Measurements from ENCODE around the gene MMP17. TPM values are rescaled to one million over a fixed set of nuclear protein-coding genes. Genes with fewer than 3 reads are reported as not detected.

Gene MMP17
- total and polyA plus RNA-seq, 2 donors (not counting 1 experiment from before 2014, with no cell fraction given) = 14.8 to 140 TPM

DNA sequence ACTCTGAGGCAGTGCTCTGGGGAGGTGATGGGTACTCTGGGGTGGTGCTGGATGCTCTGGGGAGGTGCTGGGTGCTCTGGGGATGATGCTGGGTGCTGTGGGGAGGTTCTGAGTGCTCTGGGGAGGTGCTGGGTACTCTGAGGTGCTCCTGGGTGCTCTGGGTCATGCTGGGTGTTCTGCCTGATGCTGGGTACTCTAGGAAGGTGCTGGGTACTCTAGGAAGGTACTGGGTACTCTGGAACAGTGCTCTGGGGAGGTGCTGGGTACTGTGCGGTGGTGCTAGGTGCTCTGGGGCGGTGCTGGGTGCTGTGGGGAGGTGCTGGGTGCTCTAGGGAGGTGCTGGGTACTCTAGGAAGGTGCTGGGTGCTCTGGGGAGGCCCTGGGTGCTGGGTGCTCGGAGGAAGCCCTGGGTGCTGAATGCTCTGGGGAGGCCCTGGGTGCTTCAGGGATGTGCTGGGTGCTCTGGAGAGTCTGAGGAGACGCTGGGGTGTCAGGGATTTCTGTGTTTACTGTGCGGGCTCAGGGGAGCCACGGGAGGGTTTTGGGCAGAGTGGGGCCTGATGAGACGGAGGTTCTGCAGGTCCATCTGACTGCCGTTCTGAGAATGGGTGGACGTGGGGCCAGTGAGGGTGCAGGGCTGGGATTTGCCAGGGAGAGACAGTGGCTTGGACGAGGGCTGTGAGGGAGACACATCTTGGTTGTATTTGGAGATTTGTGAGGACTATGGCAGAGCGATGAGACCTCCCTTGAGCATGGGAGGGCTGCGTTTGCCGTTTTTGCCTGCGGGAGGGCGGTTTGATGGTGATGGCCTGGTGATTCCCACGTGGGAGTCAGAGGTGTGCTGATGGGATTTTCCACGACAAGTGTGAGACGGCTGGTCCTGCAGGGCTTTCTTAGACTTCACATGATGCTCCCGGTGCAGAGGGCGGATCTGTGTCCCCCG is 30.0 kb downstream of the MMP17 start:
- Histone ChIP-seq H3K27ac (ENCODE audit: low read length in 2 of 2) (no peak overlapping the region), H3K27me3 (replicated peaks in 1 of 4; ENCODE audit: control extremely low read depth in 1 of 4, control insufficient read depth in 3 of 4, insufficient read depth in 4 of 4, low read length in 3 of 4) (peaks cover 0 to 14% (median 0%) of the 10 kb centered on the region in 4 experiments), H3K79me2 (ENCODE audit: control insufficient read depth, insufficient read depth, low read length) (no peaks in the 10 kb centered on the region), H3K4me3 (ENCODE audit: control extremely low read depth in 1 of 5, extremely low read depth in 1 of 5, insufficient read depth in 1 of 5, low read depth in 2 of 5, low read length in 4 of 5) (no peak overlapping the region), H3K4me1 (ENCODE audit: control insufficient read depth in 2 of 2, insufficient read depth in 2 of 2, low read length in 2 of 2) (peaks cover 7 to 8% of the 10 kb centered on the region in 2 donors), H3K36me3 (replicated peaks in 1 of 2; ENCODE audit: control extremely low read depth in 1 of 2, control insufficient read depth in 1 of 2, extremely low read depth in 1 of 2, insufficient read depth in 2 of 2, low read length in 1 of 2) (no peaks in the 10 kb centered on the region), H3K9ac (ENCODE audit: low read length) (no peak overlapping the region), H4K20me1 (ENCODE audit: control insufficient read depth, insufficient read depth, low read length, poor library complexity, severe bottlenecking) (no peaks in the 10 kb centered on the region), H3K4me2 (replicated peaks; ENCODE audit: low read depth, low read length, poor library complexity, severe bottlenecking) (no peak overlapping the region), H2AFZ (ENCODE audit: insufficient read depth, low read depth, low read length, poor library complexity, severe bottlenecking) (no peak overlapping the region), H3K9me3 (ENCODE audit: control extremely low read depth in 1 of 3, control insufficient read depth in 2 of 3, insufficient read depth in 1 of 3, low read length in 2 of 3) (peaks cover 0 to 5% (median 0%) of the 10 kb centered on the region in 3 donors)
- Mint-ChIP-seq H3K9me3 (ENCODE audit: insufficient read depth) (no peaks in the 10 kb centered on the region), H3K27ac (no peak overlapping the region), H3K4me1 (peaks cover 8% of the 10 kb centered on the region), H3K4me3 (no peak overlapping the region), H3K27me3 (peaks cover 15% of the 10 kb centered on the region)
- ATAC-seq (ENCODE audit: low read depth) (no peak), DNase-seq (no peak)
- POLR2A ChIA-PET = no interaction called here
- intact Hi-C loops (cut with micrococcal nuclease) = no loop called here
- WGBS (ENCODE audit: insufficient coverage) = 88% methylated on average over 21 of the region's 21 CpGs
- TF ChIP-seq EZH2 (IDR thresholded peaks at IDR 0.05; ENCODE audit: borderline replicate concordance, insufficient read depth, low read depth, low read length, poor library complexity, severe bottlenecking) = no peak
- TF ChIP-seq, protein P1, sequence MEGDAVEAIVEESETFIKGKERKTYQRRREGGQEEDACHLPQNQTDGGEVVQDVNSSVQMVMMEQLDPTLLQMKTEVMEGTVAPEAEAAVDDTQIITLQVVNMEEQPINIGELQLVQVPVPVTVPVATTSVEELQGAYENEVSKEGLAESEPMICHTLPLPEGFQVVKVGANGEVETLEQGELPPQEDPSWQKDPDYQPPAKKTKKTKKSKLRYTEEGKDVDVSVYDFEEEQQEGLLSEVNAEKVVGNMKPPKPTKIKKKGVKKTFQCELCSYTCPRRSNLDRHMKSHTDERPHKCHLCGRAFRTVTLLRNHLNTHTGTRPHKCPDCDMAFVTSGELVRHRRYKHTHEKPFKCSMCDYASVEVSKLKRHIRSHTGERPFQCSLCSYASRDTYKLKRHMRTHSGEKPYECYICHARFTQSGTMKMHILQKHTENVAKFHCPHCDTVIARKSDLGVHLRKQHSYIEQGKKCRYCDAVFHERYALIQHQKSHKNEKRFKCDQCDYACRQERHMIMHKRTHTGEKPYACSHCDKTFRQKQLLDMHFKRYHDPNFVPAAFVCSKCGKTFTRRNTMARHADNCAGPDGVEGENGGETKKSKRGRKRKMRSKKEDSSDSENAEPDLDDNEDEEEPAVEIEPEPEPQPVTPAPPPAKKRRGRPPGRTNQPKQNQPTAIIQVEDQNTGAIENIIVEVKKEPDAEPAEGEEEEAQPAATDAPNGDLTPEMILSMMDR (IDR thresholded peaks at IDR 0.05) = no peak
- CTCF ChIA-PET = no interaction called here
